Stimulated activated memory B cell treated with anti-CD40 and anti-IgM and Interleukin-4, amounts not matched to agents 10 μg/mL and 1 μg/mL and 100 μg/mL, for 72 hours (primary cell): ENCODE data around the gene TRIM9.

Source experiments
- ATAC-seq: fragments of 150-1000 bp; cut with Tn5 transposase; 2 replicates; pipeline ENCODE4 v1.10.0; 2021
- H3K27ac Mint-ChIP-seq: one replicate; pipeline ENCODE4 v1.8.0; 2022; ENCODE audit warnings: mild to moderate bottlenecking, mixed read lengths
- H3K27me3 Mint-ChIP-seq: one replicate; pipeline ENCODE4 v1.8.0; 2022; ENCODE audit warnings: mixed read lengths
- H3K36me3 Mint-ChIP-seq: one replicate; pipeline ENCODE4 v1.8.0; 2022; ENCODE audit warnings: mixed read lengths
- H3K4me1 Mint-ChIP-seq: one replicate; pipeline ENCODE4 v1.8.0; 2022; ENCODE audit warnings: mixed read lengths
- H3K4me3 Mint-ChIP-seq: one replicate; pipeline ENCODE4 v1.8.0; 2022; ENCODE audit warnings: mild to moderate bottlenecking, moderate library complexity, mixed read lengths
- H3K9me3 Mint-ChIP-seq: one replicate; pipeline ENCODE4 v1.8.0; 2022; ENCODE audit warnings: mixed read lengths

Gene TRIM9

GRCh38 chr14:50936882-50937281 is 158.0 kb downstream of the TRIM9 start:
- Mint-ChIP-seq H3K4me3 (no peak overlapping the region), H3K27me3 (peaks cover 49% of the 10 kb centered on the region), H3K9me3 (no peaks in the 10 kb centered on the region), H3K36me3 (no peaks in the 10 kb centered on the region), H3K4me1 (no peaks in the 10 kb centered on the region), H3K27ac (no peak overlapping the region)
- no peak for ATAC-seq

DNA sequence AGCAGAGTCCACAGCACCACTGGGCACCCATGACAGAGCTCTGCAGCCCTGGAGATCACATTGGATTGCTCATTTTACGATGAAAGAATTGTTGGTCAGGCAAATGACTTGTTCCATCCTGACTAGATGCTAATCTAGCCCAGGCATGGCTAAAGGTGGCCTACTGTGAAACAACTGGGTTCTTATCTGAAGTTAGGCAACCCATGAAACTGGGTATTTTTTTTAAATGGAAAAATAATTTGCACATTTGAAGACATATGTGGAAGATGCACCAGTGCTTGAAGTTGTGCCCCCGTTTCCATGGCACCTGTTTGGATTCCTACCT is 158.9 kb downstream of the TRIM9 start:
- Mint-ChIP-seq H3K9me3 (no peaks in the 10 kb centered on the region), H3K4me3 (no peak overlapping the region), H3K4me1 (no peaks in the 10 kb centered on the region), H3K27me3 (peaks cover 40% of the 10 kb centered on the region), H3K36me3 (no peaks in the 10 kb centered on the region), H3K27ac (no peak overlapping the region)
- no peak for ATAC-seq

DNA sequence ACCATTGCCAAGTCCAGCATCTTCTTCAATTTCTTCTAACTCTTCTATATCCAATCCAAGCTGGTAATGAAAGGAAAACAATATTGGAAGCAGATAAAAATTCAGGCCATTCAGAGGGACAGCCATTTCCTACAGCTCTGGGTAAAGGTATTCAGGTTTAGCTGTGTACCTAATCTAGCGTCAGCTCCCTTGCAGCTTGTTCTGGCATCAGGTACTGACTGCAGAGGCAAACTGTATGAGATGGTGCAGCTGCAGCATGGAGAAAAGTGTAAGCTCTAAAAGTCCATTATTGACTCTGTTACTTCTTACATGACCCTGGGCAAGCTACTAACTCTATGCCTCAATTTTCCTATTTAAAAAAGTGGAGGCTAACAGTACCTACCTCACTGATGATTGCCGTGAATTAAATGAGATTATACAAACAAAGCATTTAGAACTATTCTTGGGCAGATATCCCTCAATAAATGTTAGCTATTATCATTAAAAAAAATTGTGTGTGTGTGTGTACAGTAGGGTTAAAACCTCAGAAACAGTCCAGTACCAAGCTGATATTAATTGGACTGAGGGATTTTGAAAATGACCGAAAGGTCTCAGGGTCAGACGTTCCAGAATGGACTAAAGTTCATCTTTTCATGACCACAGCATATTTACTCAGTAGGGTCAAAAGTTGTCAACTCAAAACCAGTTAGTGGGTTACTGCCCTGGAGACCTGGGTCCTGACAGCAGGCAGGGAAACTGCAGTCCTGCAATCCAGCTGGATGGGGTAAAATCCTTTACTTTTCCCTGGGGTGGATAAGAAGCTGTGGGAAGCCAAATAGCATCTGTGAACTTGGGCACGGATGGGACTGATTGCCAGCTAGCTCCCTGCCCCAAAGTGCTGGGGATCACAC is 159.5 kb downstream of the TRIM9 start:
- peaks cover 34% of the 10 kb centered on the region for H3K27me3 Mint-ChIP-seq
- no peak overlapping the region for H3K4me3 Mint-ChIP-seq

GRCh38 chr14:50932592-50933495 is 162.1 kb downstream of the TRIM9 start:
- no peak overlapping the region for H3K4me3 Mint-ChIP-seq
- H3K27me3 Mint-ChIP-seq, result peaks cover 28% of the 10 kb centered on the region
- no peaks in the 10 kb centered on the region for H3K36me3 Mint-ChIP-seq
- no peaks in the 10 kb centered on the region for H3K9me3 Mint-ChIP-seq
- ATAC-seq, result no peak
- no peak overlapping the region for H3K27ac Mint-ChIP-seq
- no peaks in the 10 kb centered on the region for H3K4me1 Mint-ChIP-seq

More for the DNA sequence above, 159.5 kb downstream of the TRIM9 start:
- Mint-ChIP-seq H3K36me3 (no peaks in the 10 kb centered on the region), H3K27ac (no peak overlapping the region), H3K4me1 (no peaks in the 10 kb centered on the region), H3K9me3 (no peaks in the 10 kb centered on the region)
- ATAC-seq, result no peak

DNA sequence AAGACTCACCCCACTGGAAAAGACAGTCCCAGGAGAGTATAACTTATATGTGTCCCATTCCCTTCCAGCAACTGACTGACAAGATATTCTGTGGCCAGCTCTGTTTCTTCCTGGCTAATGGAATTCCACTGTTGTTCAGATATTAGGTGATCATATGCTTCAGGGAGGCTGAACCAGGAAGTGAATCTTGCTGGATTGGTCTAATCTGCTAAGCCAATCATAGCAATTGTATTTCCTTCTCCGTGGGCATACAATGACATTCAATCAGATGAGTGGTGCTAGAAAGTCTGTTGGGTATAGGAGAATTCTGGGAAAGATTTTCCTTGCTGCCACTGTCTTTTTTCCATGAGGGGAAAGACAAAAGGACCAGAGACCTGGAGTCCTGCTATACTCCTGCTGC is 162.7 kb downstream of the TRIM9 start:
- H3K27me3 Mint-ChIP-seq, result peaks cover 28% of the 10 kb centered on the region

DNA sequence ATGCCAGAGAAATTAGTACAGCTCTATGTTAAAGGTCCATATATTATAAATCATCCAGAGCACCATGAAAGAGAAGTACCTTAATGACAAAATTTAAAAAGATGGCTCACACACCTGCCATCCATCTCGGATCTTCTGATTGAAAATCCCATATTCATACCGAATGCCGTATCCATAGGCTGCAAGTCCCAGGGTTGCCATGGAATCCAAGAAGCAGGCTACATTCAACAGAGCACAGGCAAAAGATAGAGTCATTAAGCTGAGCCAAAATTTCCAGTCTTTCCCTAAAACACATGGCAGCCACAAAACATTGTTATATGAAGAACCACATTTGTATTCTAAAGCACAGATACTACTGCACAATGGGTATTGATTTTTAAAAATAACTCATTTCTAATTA is 163.3 kb downstream of the TRIM9 start:
- Mint-ChIP-seq H3K36me3 (no peaks in the 10 kb centered on the region), H3K4me1 (no peaks in the 10 kb centered on the region), H3K9me3 (no peaks in the 10 kb centered on the region)

More for the DNA sequence above, 162.7 kb downstream of the TRIM9 start:
- H3K4me3 Mint-ChIP-seq, result no peak overlapping the region
- no peaks in the 10 kb centered on the region for H3K4me1 Mint-ChIP-seq
- no peak overlapping the region for H3K27ac Mint-ChIP-seq
- H3K9me3 Mint-ChIP-seq, result no peaks in the 10 kb centered on the region
- no peaks in the 10 kb centered on the region for H3K36me3 Mint-ChIP-seq
- no peak for ATAC-seq

DNA sequence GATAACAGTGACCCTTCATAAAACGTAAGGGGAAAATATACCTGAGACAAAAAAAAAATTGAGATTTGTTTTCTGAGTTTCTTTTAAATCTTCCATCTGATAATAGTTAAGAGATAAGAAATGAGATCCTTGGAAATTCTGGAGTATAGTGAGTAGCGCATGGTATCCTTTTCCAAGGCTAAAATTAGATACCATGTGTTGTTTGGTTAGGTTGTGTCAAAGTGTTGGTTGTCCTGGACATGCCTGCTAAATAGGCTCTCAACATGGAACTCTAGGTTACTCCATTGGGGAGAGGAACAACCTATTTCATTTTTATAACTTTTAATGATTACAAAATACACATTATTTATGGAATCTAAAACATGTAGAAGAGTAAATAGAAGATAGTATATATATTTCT is 165.4 kb downstream of the TRIM9 start:
- Mint-ChIP-seq H3K9me3 (no peaks in the 10 kb centered on the region), H3K4me1 (no peaks in the 10 kb centered on the region), H3K27me3 (peaks cover 31% of the 10 kb centered on the region)

More for the DNA sequence above, 163.3 kb downstream of the TRIM9 start:
- Mint-ChIP-seq H3K27ac (no peak overlapping the region), H3K4me3 (no peak overlapping the region), H3K27me3 (peaks cover 28% of the 10 kb centered on the region)
- ATAC-seq, result no peak

GRCh38 chr14:50928002-50928635 is 166.8 kb downstream of the TRIM9 start:
- H3K4me1 Mint-ChIP-seq, result no peaks in the 10 kb centered on the region

More for the DNA sequence above, 165.4 kb downstream of the TRIM9 start:
- Mint-ChIP-seq H3K27ac (no peak overlapping the region), H3K36me3 (no peaks in the 10 kb centered on the region), H3K4me3 (no peak overlapping the region)
- no peak for ATAC-seq

DNA sequence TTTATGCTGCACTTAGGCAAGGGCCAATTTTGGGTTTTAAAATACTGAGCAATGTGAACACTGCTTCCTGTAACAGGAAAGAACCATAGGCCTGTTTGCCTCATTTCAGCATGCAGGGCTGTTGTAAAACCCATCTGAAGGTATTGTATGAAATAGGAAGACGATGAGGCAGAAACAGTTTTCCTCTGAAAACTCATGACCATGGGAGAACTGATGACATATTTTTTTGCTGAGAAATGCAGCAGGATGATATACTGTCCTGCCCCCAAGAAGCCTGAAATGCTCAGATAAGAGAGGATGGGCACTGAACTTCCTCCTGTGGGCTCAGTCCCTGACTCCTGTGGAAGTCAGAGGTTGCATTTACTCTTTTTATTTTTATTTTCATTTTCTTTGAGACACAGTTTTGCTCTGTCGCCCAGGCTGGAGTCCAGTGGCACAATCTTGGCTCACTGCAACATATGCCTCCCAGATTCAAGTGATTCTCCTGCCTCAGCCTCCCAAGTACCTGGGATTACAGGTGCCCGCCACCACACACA is 168.0 kb downstream of the TRIM9 start:
- Mint-ChIP-seq H3K36me3 (no peaks in the 10 kb centered on the region), H3K27me3 (peaks cover 24% of the 10 kb centered on the region), H3K27ac (no peak overlapping the region), H3K4me1 (no peaks in the 10 kb centered on the region), H3K9me3 (no peaks in the 10 kb centered on the region), H3K4me3 (no peak overlapping the region)
- no peak for ATAC-seq

More at GRCh38 chr14:50928002-50928635, 166.8 kb downstream of the TRIM9 start:
- Mint-ChIP-seq H3K27ac (no peak overlapping the region), H3K27me3 (peaks cover 19% of the 10 kb centered on the region), H3K4me3 (no peak overlapping the region), H3K36me3 (no peaks in the 10 kb centered on the region), H3K9me3 (no peaks in the 10 kb centered on the region)
- no peak for ATAC-seq
